ENCODE data around the gene SCN5A. TPM values are rescaled to one million over a fixed set of nuclear protein-coding genes. Genes with fewer than 3 reads are reported as not detected.

SCN5A gene
- total RNA-seq, 1 experiment from 2014 or later = 0.54 TPM

DNA sequence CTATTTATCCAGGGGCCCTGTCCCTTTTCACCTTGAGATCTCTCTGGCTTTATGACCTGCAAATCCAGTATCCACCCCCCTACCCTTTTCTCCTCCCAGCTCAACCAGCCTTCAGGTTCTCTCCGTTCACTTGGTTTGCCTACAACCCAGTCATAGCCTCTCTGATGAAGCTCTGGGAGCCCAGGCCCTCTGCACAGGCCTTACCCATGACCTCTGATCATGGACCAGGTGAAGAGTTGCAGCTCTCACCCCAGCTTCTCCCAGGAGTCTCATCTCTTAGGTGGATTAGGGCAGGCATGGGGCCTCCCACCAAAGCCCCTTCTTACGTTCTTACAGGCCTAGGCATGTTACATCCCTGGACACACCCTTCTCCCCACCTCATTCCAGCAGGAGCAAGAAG lies 93.6 kb downstream of the SCN5A start:
- no peaks in the 10 kb centered on the region for H3K9me3 ChIP-seq (ENCODE audit: low read depth, low read length, poor library complexity, severe bottlenecking)
- TF ChIP-seq, protein P1, sequence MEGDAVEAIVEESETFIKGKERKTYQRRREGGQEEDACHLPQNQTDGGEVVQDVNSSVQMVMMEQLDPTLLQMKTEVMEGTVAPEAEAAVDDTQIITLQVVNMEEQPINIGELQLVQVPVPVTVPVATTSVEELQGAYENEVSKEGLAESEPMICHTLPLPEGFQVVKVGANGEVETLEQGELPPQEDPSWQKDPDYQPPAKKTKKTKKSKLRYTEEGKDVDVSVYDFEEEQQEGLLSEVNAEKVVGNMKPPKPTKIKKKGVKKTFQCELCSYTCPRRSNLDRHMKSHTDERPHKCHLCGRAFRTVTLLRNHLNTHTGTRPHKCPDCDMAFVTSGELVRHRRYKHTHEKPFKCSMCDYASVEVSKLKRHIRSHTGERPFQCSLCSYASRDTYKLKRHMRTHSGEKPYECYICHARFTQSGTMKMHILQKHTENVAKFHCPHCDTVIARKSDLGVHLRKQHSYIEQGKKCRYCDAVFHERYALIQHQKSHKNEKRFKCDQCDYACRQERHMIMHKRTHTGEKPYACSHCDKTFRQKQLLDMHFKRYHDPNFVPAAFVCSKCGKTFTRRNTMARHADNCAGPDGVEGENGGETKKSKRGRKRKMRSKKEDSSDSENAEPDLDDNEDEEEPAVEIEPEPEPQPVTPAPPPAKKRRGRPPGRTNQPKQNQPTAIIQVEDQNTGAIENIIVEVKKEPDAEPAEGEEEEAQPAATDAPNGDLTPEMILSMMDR (conservative IDR thresholded peaks at IDR 0.05; ENCODE audit: low read depth, low read length) = no peak
- no peak for TF ChIP-seq EZH2 (IDR thresholded peaks at IDR 0.05; ENCODE audit: borderline replicate concordance, low read depth, low read length, poor library complexity, severe bottlenecking)
- no peaks in the 10 kb centered on the region for H3K4me1 ChIP-seq (ENCODE audit: insufficient read depth, low read length, poor library complexity, severe bottlenecking)
- DNase-seq (ENCODE audit: low spot score) = no peak
- BruUV-seq (replicated peaks) = no TSS peak
- ChIA-PET POLR2A (ENCODE audit: low non-redundant PET) (no interaction called here), CTCF (no interaction called here)
- intact Hi-C loops (cut with micrococcal nuclease; ENCODE audit: unreplicated experiment) = no loop called here
- no peaks in the 10 kb centered on the region for H3K36me3 ChIP-seq (ENCODE audit: insufficient read depth, low read length, poor library complexity, severe bottlenecking)
- H3K27me3 ChIP-seq (replicated peaks; ENCODE audit: insufficient read depth, low read depth, low read length, poor library complexity) = no peaks in the 10 kb centered on the region
- H3K4me3 ChIP-seq (ENCODE audit: low read depth, low read length, poor library complexity, severe bottlenecking) = no peak overlapping the region
- no peak overlapping the region for H3K27ac ChIP-seq (ENCODE audit: low read depth, low read length, poor library complexity, severe bottlenecking)

DNA sequence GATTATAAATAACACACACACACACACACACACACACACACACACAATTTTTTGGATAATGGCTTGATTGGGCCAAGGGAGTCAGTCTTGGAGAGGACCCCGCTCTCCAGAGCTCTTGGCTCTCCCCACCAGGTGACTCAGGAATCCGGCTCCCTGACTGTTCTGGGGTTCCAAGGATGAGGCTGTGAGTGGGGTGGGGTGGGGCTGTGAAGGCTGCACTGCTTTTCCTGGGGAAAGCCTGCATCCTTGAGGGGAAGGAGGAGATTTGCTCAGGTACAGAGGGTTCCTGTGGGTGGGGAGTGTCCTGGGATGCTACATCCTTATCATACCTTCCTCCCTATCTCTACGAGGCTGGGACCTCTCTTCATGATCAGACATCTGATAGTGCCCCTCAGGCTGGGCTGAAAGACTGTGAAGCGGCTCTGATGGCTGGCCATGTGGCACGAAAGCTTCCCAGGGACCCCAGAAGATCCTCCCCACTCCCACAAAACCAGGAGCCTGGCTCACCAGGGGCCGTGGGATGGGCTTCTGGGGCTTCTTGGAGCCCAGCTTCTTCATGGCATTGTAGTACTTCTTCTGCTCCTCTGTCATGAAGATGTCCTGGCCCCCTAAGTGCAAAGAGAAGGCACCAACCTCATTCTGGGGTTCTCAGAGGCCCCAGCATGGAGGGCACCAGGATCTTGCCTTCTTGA lies 94.2 kb downstream of the SCN5A start:
- BruUV-seq (replicated peaks) = no TSS peak
- CTCF ChIA-PET = no interaction called here
- H3K27ac ChIP-seq (ENCODE audit: low read depth, low read length, poor library complexity, severe bottlenecking) = no peak overlapping the region
- TF ChIP-seq, protein P1 (conservative IDR thresholded peaks at IDR 0.05; ENCODE audit: low read depth, low read length) = no peak
- no peak for TF ChIP-seq EZH2 (IDR thresholded peaks at IDR 0.05; ENCODE audit: borderline replicate concordance, low read depth, low read length, poor library complexity, severe bottlenecking)
- no peaks in the 10 kb centered on the region for H3K9me3 ChIP-seq (ENCODE audit: low read depth, low read length, poor library complexity, severe bottlenecking)
- no peak for DNase-seq (ENCODE audit: low spot score)
- intact Hi-C loops (cut with micrococcal nuclease; ENCODE audit: unreplicated experiment) = no loop called here
- no peaks in the 10 kb centered on the region for H3K36me3 ChIP-seq (ENCODE audit: insufficient read depth, low read length, poor library complexity, severe bottlenecking)
- no peaks in the 10 kb centered on the region for H3K27me3 ChIP-seq (replicated peaks; ENCODE audit: insufficient read depth, low read depth, low read length, poor library complexity)
- no peaks in the 10 kb centered on the region for H3K4me1 ChIP-seq (ENCODE audit: insufficient read depth, low read length, poor library complexity, severe bottlenecking)
- POLR2A ChIA-PET (ENCODE audit: low non-redundant PET) = no interaction called here
- H3K4me3 ChIP-seq (ENCODE audit: low read depth, low read length, poor library complexity, severe bottlenecking) = no peak overlapping the region

DNA sequence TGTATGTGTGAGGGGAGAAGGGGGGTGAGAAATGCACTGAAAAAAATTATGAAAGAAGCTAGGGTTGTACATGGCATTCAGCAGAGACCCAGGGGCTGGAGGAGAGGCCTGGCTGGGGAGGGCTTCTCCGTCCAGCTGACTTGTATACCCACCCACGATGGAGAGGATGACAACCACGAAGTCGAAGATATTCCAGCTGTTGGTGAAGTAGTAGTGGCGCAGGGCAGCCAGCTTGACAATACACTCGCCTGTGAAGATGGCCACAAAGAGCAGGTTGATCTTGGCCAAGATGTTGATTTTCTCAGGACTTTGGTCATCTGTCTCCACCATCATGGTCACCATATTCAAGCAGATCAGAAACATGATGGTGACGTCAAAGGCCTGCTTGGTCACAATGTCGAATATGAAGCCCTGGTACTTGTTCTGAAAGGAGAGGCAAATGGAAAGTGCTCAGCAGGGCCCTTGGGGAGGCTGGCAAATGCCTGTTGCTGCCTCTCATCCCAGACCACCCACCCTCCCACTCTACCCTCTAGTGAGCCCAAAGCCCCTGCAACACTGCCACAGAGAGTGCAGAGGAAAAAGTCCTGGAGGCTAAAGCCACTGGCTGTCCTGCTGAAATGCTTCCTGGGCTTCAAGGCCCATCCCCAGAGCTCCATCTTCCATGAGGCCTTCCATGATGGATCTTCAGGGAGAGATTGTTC lies 95.2 kb downstream of the SCN5A start:
- no peaks in the 10 kb centered on the region for H3K9me3 ChIP-seq (ENCODE audit: low read depth, low read length, poor library complexity, severe bottlenecking)
- H3K4me1 ChIP-seq (ENCODE audit: insufficient read depth, low read length, poor library complexity, severe bottlenecking) = no peaks in the 10 kb centered on the region
- ChIA-PET CTCF (no interaction called here), POLR2A (ENCODE audit: low non-redundant PET) (no interaction called here)
- TF ChIP-seq EZH2 (IDR thresholded peaks at IDR 0.05; ENCODE audit: borderline replicate concordance, low read depth, low read length, poor library complexity, severe bottlenecking) = no peak
- TF ChIP-seq, protein P1 (conservative IDR thresholded peaks at IDR 0.05; ENCODE audit: low read depth, low read length) = no peak
- no peaks in the 10 kb centered on the region for H3K36me3 ChIP-seq (ENCODE audit: insufficient read depth, low read length, poor library complexity, severe bottlenecking)
- BruUV-seq (replicated peaks) = no TSS peak
- no peak for DNase-seq (ENCODE audit: low spot score)
- H3K4me3 ChIP-seq (ENCODE audit: low read depth, low read length, poor library complexity, severe bottlenecking) = no peak overlapping the region
- H3K27ac ChIP-seq (ENCODE audit: low read depth, low read length, poor library complexity, severe bottlenecking) = no peak overlapping the region
- intact Hi-C loops (cut with micrococcal nuclease; ENCODE audit: unreplicated experiment) = no loop called here
- no peaks in the 10 kb centered on the region for H3K27me3 ChIP-seq (replicated peaks; ENCODE audit: insufficient read depth, low read depth, low read length, poor library complexity)

All from A673 (cell line).